SK-N-SH treated with all-trans-retinoic acid at 6 μM for 48 hours (cell line): Measurements from ENCODE around the gene KCNK6.

ENCODE experiments used
- ATAC-seq: fragments of 200-7000 bp; cut with Tn5 transposase; 3 replicates; pipeline ENCODE4 v1.9.1; 2020; ENCODE audit warnings: mild to moderate bottlenecking, moderate library complexity
- BACH2 ChIP-seq: fragments of 250-450 bp; sonication (Bioruptor Pico); IDR thresholded peaks from 2 replicates; pipeline ENCODE4 v1.9.0; 2021; ENCODE audit warnings: mild to moderate bottlenecking, borderline replicate concordance
- ESRRG ChIP-seq: fragments of 250-450 bp; sonication (Bioruptor Pico); IDR thresholded peaks from 2 replicates; pipeline ENCODE4 v1.6.1; 2021; ENCODE audit warnings: mild to moderate bottlenecking
- GLIS3 ChIP-seq: fragments of 250-450 bp; sonication (Bioruptor Pico); IDR thresholded peaks from 2 replicates; pipeline ENCODE4 v1.5.0; 2020; ENCODE audit warnings: mild to moderate bottlenecking, moderate library complexity
- PPARA ChIP-seq: fragments of 250-450 bp; sonication (Bioruptor Pico); IDR thresholded peaks from 2 replicates; pipeline ENCODE4 v1.5.0; 2020; ENCODE audit warnings: mild to moderate bottlenecking, borderline replicate concordance
- RARB ChIP-seq: fragments of 250-450 bp; sonication (Bioruptor Pico); IDR thresholded peaks from 2 replicates; pipeline ENCODE4 v1.8.0; 2021; ENCODE audit warnings: mild to moderate bottlenecking, moderate library complexity
- SNAI2 ChIP-seq: fragments of 250-450 bp; sonication (Bioruptor Pico); IDR thresholded peaks from 2 replicates; pipeline ENCODE4 v1.5.0; 2020; ENCODE audit warnings: mild to moderate bottlenecking, moderate library complexity
- TCF4 ChIP-seq: fragments of 250-450 bp; sonication (Bioruptor Pico); IDR thresholded peaks from 2 replicates; pipeline ENCODE4 v1.8.0; 2021; ENCODE audit warnings: mild to moderate bottlenecking, moderate library complexity, borderline replicate concordance
- TOX ChIP-seq: fragments of 250-450 bp; sonication (Bioruptor Pico); IDR thresholded peaks from 2 replicates; pipeline ENCODE4 v1.8.0; 2021; ENCODE audit warnings: mild to moderate bottlenecking, moderate library complexity, borderline replicate concordance
- ZFP3 ChIP-seq: fragments of 250-450 bp; sonication (Bioruptor Pico); IDR thresholded peaks from 2 replicates; pipeline ENCODE4 v1.5.0; 2020; ENCODE audit warnings: mild to moderate bottlenecking, moderate library complexity
- ZFP30 ChIP-seq: fragments of 450-650 bp; formaldehyde crosslinking; IDR thresholded peaks from 2 replicates; pipeline ENCODE4 v1.5.0; 2022; ENCODE audit warnings: mild to moderate bottlenecking, moderate library complexity
- ZNF565 ChIP-seq: fragments of 450-650 bp; formaldehyde crosslinking; conservative IDR thresholded peaks from 2 replicates; pipeline ENCODE4 v1.5.0; 2020; ENCODE audit warnings: low read depth, mild to moderate bottlenecking, moderate library complexity
- TF ChIP-seq, protein P1 (sequence below): fragments of 250-450 bp; sonication (Bioruptor Pico); IDR thresholded peaks from 2 replicates; pipeline ENCODE4 v1.8.0; 2021; ENCODE audit warnings: low read depth, mild to moderate bottlenecking, moderate library complexity, borderline replicate concordance
- TF ChIP-seq, protein P2 (sequence below): fragments of 250-450 bp; sonication (Bioruptor Pico); IDR thresholded peaks from 2 replicates; pipeline ENCODE4 v1.5.0; 2020; ENCODE audit warnings: mild to moderate bottlenecking, moderate library complexity
- TF ChIP-seq, protein P3 (sequence below): fragments of 250-450 bp; sonication (Bioruptor Pico); IDR thresholded peaks from 2 replicates; pipeline ENCODE4 v1.5.1; 2021; ENCODE audit warnings: mild to moderate bottlenecking, moderate library complexity

The KCNK6 gene

DNA sequence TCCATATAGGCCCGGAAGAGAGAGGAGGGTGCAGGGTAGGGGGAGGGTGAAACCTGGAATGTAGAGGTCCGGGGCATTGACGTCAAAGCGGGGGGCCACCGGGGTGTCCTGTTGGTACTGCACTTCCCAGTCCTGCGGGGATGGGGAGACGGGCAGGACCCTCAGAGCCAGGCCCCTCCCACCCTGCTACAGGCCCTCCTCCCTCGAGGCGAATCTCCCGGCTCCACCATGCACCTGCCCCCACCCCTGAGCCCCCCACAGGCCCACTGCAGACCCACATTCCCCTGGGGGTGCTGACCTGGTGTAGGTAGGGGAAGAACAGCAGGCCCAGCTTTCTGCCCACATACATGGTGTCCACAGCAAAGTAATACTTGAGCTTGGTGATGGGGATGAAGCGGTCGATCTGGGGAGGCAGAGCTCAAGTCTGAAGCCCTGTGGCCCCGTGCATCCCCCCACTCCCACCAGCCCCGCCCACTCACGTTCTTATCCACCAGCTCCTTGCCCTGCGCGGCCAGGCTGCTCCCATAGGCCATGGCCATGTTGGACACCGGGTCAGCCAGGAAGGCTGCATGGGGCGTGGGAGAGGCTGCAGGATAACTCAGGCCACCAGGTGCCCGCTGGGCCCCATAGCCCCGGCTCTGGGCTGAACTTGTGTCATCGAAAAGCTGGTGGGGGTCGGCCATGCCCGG, 10.6 kb upstream of the KCNK6 start:
- no peak for ATAC-seq
- TF ChIP-seq, protein P1, sequence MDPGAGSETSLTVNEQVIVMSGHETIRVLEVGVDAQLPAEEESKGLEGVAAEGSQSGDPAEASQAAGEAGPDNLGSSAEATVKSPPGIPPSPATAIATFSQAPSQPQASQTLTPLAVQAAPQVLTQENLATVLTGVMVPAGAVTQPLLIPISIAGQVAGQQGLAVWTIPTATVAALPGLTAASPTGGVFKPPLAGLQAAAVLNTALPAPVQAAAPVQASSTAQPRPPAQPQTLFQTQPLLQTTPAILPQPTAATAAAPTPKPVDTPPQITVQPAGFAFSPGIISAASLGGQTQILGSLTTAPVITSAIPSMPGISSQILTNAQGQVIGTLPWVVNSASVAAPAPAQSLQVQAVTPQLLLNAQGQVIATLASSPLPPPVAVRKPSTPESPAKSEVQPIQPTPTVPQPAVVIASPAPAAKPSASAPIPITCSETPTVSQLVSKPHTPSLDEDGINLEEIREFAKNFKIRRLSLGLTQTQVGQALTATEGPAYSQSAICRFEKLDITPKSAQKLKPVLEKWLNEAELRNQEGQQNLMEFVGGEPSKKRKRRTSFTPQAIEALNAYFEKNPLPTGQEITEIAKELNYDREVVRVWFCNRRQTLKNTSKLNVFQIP (CRISPR knock-in tag), result no peak
- TF ChIP-seq, protein P2, sequence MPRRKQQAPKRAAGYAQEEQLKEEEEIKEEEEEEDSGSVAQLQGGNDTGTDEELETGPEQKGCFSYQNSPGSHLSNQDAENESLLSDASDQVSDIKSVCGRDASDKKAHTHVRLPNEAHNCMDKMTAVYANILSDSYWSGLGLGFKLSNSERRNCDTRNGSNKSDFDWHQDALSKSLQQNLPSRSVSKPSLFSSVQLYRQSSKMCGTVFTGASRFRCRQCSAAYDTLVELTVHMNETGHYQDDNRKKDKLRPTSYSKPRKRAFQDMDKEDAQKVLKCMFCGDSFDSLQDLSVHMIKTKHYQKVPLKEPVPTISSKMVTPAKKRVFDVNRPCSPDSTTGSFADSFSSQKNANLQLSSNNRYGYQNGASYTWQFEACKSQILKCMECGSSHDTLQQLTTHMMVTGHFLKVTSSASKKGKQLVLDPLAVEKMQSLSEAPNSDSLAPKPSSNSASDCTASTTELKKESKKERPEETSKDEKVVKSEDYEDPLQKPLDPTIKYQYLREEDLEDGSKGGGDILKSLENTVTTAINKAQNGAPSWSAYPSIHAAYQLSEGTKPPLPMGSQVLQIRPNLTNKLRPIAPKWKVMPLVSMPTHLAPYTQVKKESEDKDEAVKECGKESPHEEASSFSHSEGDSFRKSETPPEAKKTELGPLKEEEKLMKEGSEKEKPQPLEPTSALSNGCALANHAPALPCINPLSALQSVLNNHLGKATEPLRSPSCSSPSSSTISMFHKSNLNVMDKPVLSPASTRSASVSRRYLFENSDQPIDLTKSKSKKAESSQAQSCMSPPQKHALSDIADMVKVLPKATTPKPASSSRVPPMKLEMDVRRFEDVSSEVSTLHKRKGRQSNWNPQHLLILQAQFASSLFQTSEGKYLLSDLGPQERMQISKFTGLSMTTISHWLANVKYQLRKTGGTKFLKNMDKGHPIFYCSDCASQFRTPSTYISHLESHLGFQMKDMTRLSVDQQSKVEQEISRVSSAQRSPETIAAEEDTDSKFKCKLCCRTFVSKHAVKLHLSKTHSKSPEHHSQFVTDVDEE, result no peak
- TF ChIP-seq ESRRG (no peak), RARB (no peak), GLIS3 (no peak), TCF4 (CRISPR knock-in tag) (no peak), TOX (CRISPR knock-in tag) (no peak)

DNA sequence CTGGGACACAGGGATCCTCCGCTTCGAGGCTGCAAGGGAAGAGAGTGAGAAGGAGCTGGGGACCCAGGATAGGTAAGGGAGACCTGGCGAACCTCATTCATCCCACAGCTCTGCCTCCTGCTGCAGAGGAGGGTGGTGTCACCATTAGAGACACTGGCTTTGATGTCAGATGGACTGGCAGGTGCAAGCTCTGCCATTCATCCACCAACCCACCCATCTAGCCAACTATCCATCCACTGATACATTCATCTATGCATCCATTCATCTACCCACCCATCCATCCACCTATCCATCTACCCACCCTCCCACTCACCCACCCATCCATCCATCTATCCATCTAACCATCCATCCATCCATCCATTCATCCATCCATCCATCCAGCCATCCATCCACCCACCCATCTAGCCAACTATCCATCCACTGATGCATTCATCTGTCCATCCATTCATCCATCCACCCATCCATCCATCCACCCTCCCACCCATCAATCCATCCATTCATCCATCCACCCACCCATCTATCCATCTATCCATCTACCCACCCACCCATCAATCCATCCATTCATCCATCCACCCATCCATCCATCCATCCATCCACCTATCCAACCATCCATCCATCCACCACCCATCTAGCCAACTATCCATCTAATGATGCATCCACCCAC, 9.9 kb upstream of the KCNK6 start:
- TF ChIP-seq, protein P3, sequence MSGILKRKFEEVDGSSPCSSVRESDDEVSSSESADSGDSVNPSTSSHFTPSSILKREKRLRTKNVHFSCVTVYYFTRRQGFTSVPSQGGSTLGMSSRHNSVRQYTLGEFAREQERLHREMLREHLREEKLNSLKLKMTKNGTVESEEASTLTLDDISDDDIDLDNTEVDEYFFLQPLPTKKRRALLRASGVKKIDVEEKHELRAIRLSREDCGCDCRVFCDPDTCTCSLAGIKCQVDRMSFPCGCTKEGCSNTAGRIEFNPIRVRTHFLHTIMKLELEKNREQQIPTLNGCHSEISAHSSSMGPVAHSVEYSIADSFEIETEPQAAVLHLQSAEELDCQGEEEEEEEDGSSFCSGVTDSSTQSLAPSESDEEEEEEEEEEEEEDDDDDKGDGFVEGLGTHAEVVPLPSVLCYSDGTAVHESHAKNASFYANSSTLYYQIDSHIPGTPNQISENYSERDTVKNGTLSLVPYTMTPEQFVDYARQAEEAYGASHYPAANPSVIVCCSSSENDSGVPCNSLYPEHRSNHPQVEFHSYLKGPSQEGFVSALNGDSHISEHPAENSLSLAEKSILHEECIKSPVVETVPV (CRISPR knock-in tag), result no peak
- no peak for TF ChIP-seq ZFP30 (CRISPR knock-in tag)
- no peak for TF ChIP-seq SNAI2 (CRISPR knock-in tag)
- TF ChIP-seq, protein P2, result no peak
- TF ChIP-seq, protein P1 (CRISPR knock-in tag), result no peak
- no peak for TF ChIP-seq ESRRG
- TF ChIP-seq BACH2 (CRISPR knock-in tag), result no peak
- no peak for TF ChIP-seq ZNF565 (CRISPR knock-in tag)
- no peak for ATAC-seq

DNA sequence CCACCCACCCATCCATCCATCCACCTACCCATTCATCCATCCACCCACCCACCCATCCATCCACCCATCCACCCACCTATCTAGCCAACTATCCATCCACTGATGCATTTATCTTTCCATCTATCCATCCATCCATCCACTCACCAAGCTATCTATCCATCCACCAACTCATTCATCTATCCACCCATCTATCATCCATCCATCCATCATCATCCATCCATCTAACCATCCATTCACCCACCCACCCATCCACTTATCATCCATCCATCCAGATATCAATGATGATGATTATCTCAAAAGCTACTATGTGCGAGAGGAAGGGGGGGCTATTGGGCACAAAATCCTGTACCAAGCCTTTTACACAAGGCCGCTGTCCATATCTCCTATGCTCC, 9.4 kb upstream of the KCNK6 start:
- ATAC-seq, result no peak
- no peak for TF ChIP-seq RARB
- TF ChIP-seq, protein P2, result no peak
- no peak for TF ChIP-seq ZFP3 (CRISPR knock-in tag)
- TF ChIP-seq ZNF565 (CRISPR knock-in tag), result no peak
- no peak for TF ChIP-seq PPARA (CRISPR knock-in tag)
- TF ChIP-seq ESRRG, result no peak
